Immature natural killer cell (primary cell): ENCODE data around the gene MAN2B2. TPM values are rescaled to one million over a fixed set of nuclear protein-coding genes. Genes with fewer than 3 reads are reported as not detected.

Source experiments
- DNase-seq, 3 donors: peaks; one replicate each; pipeline ENCODE4 v3.0.0; 2022; ENCODE audit warnings: mixed read lengths in 1 of 3
- H3K27ac Mint-ChIP-seq, 6 donors: one replicate each; pipeline ENCODE4 v1.8.0; 2020; ENCODE audit warnings: mixed read lengths in 6 of 6, mild to moderate bottlenecking in 5 of 6, inconsistent platforms in 4 of 6, moderate library complexity in 3 of 6
- H3K27me3 Mint-ChIP-seq, 3 donors: one replicate each; pipeline ENCODE4 v1.8.0; 2020 to 2021; ENCODE audit warnings: low read depth in 3 of 3, mild to moderate bottlenecking in 3 of 3, mixed read lengths in 3 of 3, moderate library complexity in 3 of 3, inconsistent platforms in 1 of 3
- H3K36me3 Mint-ChIP-seq, 3 donors: one replicate each; pipeline ENCODE4 v1.8.0; 2020; ENCODE audit warnings: mixed read lengths in 3 of 3, inconsistent platforms in 2 of 3, mild to moderate bottlenecking in 2 of 3
- H3K4me1 Mint-ChIP-seq, 2 donors: one replicate each; pipeline ENCODE4 v1.8.0; 2020; ENCODE audit warnings: inconsistent platforms in 2 of 2, mild to moderate bottlenecking in 2 of 2, mixed read lengths in 2 of 2, moderate library complexity in 1 of 2
- H3K4me3 Mint-ChIP-seq, 5 donors: one replicate each; pipeline ENCODE4 v1.8.0; 2020; ENCODE audit warnings: mild to moderate bottlenecking in 5 of 5, mixed read lengths in 5 of 5, inconsistent platforms in 3 of 5, moderate library complexity in 3 of 5
- H3K9me3 Mint-ChIP-seq, 6 donors: one replicate each; pipeline ENCODE4 v1.8.0; 2020; ENCODE audit warnings: mild to moderate bottlenecking in 6 of 6, mixed read lengths in 6 of 6, inconsistent platforms in 4 of 6, moderate library complexity in 3 of 6
- polyA plus RNA-seq, 3 donors: library from polyadenylated mRNA; unstranded; fragments of 300-500 nt; fragmentation: Illumina TruSeq; gene quantifications; one replicate each; pipeline ENCODE4 v1.2.3, GENCODE V29; 2021

Gene MAN2B2
- polyA plus RNA-seq, 3 donors from 2014 or later = 12.9 to 34.9 (median 15.3) TPM

- no peak overlapping the region for H3K27ac Mint-ChIP-seq
- H3K36me3 Mint-ChIP-seq = no peaks in the 10 kb centered on the region
- H3K9me3 Mint-ChIP-seq = peaks cover 0 to 2% (median 0%) of the 10 kb centered on the region in 6 donors
- no peak overlapping the region for H3K4me3 Mint-ChIP-seq
- DNase-seq = no peak
- H3K4me1 Mint-ChIP-seq = no peaks in the 10 kb centered on the region
- peaks cover 0 to 5% (median 0%) of the 10 kb centered on the region in 3 donors for H3K27me3 Mint-ChIP-seq
Measured at GRCh38 chr4:6535329-6535692, 39.7 kb upstream of the MAN2B2 start.

GRCh38 chr4:6535706-6536105 is 39.3 kb upstream of the MAN2B2 start:
- peaks cover 0 to 9% (median 0%) of the 10 kb centered on the region in 3 donors for H3K27me3 Mint-ChIP-seq
- no peak overlapping the region for H3K27ac Mint-ChIP-seq
- H3K9me3 Mint-ChIP-seq = peaks cover 0 to 5% (median 0%) of the 10 kb centered on the region in 6 donors
- no peaks in the 10 kb centered on the region for H3K4me1 Mint-ChIP-seq
- H3K4me3 Mint-ChIP-seq = no peak overlapping the region
- no peak for DNase-seq
- no peaks in the 10 kb centered on the region for H3K36me3 Mint-ChIP-seq

GRCh38 chr4:6538111-6538510 is 36.9 kb upstream of the MAN2B2 start:
- no peak for DNase-seq
- Mint-ChIP-seq H3K36me3 (no peaks in the 10 kb centered on the region), H3K4me3 (no peak overlapping the region), H3K27me3 (peaks cover 0 to 10% (median 2%) of the 10 kb centered on the region in 3 donors), H3K9me3 (peaks cover 0 to 5% (median 0%) of the 10 kb centered on the region in 6 donors), H3K4me1 (no peaks in the 10 kb centered on the region), H3K27ac (no peak overlapping the region)

- Mint-ChIP-seq H3K27me3 (peaks cover 0 to 10% (median 2%) of the 10 kb centered on the region in 3 donors), H3K4me1 (no peaks in the 10 kb centered on the region), H3K4me3 (no peak overlapping the region), H3K27ac (no peak overlapping the region), H3K36me3 (no peaks in the 10 kb centered on the region), H3K9me3 (peaks cover 0 to 5% (median 0%) of the 10 kb centered on the region in 6 donors)
- DNase-seq = no peak
Measured at GRCh38 chr4:6538575-6538974, 36.4 kb upstream of the MAN2B2 start.

- H3K27me3 Mint-ChIP-seq = peaks cover under 1 to 10% (median 2%) of the 10 kb centered on the region in 3 donors
- H3K9me3 Mint-ChIP-seq = peaks cover 0 to 5% (median 0%) of the 10 kb centered on the region in 6 donors
- DNase-seq = no peak
- no peaks in the 10 kb centered on the region for H3K4me1 Mint-ChIP-seq
- no peak overlapping the region for H3K27ac Mint-ChIP-seq
- H3K36me3 Mint-ChIP-seq = no peaks in the 10 kb centered on the region
- no peak overlapping the region for H3K4me3 Mint-ChIP-seq
Measured at GRCh38 chr4:6539009-6539764, 35.8 kb upstream of the MAN2B2 start.

- Mint-ChIP-seq H3K36me3 (no peaks in the 10 kb centered on the region), H3K27me3 (peaks cover 2 to 17% (median 2%) of the 10 kb centered on the region in 3 donors), H3K4me1 (no peaks in the 10 kb centered on the region)
Measured at GRCh38 chr4:6540879-6541278, 34.1 kb upstream of the MAN2B2 start.

GRCh38 chr4:6541789-6542188 is 33.2 kb upstream of the MAN2B2 start:
- no peaks in the 10 kb centered on the region for H3K4me1 Mint-ChIP-seq
- H3K27ac Mint-ChIP-seq = no peak overlapping the region
- H3K36me3 Mint-ChIP-seq = no peaks in the 10 kb centered on the region
- no peak overlapping the region for H3K4me3 Mint-ChIP-seq
- DNase-seq = no peak
- H3K9me3 Mint-ChIP-seq = peaks cover 0 to 5% (median 0%) of the 10 kb centered on the region in 6 donors
- H3K27me3 Mint-ChIP-seq = peaks cover 2 to 20% (median 3%) of the 10 kb centered on the region in 3 donors

More at GRCh38 chr4:6540879-6541278, 34.1 kb upstream of the MAN2B2 start:
- Mint-ChIP-seq H3K9me3 (peaks cover 0 to 5% (median 0%) of the 10 kb centered on the region in 6 donors), H3K27ac (no peak overlapping the region), H3K4me3 (no peak overlapping the region)
- DNase-seq = no peak

GRCh38 chr4:6542951-6543350 is 32.0 kb upstream of the MAN2B2 start:
- Mint-ChIP-seq H3K4me1 (no peaks in the 10 kb centered on the region), H3K36me3 (no peaks in the 10 kb centered on the region), H3K27me3 (peaks cover 3 to 18% (median 6%) of the 10 kb centered on the region in 3 donors), H3K4me3 (no peak overlapping the region), H3K9me3 (peaks cover 0 to 5% (median 0%) of the 10 kb centered on the region in 6 donors), H3K27ac (no peak overlapping the region)
- no peak for DNase-seq

GRCh38 chr4:6546091-6546490 is 28.9 kb upstream of the MAN2B2 start:
- no peak overlapping the region for H3K4me3 Mint-ChIP-seq
- H3K27ac Mint-ChIP-seq = no peak overlapping the region
- DNase-seq = no peak
- peaks cover 0 to 3% (median 0%) of the 10 kb centered on the region in 6 donors for H3K9me3 Mint-ChIP-seq
- no peaks in the 10 kb centered on the region for H3K4me1 Mint-ChIP-seq
- no peaks in the 10 kb centered on the region for H3K36me3 Mint-ChIP-seq
- H3K27me3 Mint-ChIP-seq = peaks cover 6 to 19% (median 11%) of the 10 kb centered on the region in 3 donors

- Mint-ChIP-seq H3K27ac (no peak overlapping the region), H3K4me3 (no peak overlapping the region), H3K27me3 (peaks cover 6 to 26% (median 11%) of the 10 kb centered on the region in 3 donors), H3K4me1 (no peaks in the 10 kb centered on the region), H3K36me3 (no peaks in the 10 kb centered on the region), H3K9me3 (peaks cover 0 to 3% (median 0%) of the 10 kb centered on the region in 6 donors)
- peak; percentile 27 to 59 (median 49) for DNase-seq
Measured at GRCh38 chr4:6546681-6547447, 28.1 kb upstream of the MAN2B2 start.

GRCh38 chr4:6548201-6548881 is 26.6 kb upstream of the MAN2B2 start:
- no peaks in the 10 kb centered on the region for H3K4me1 Mint-ChIP-seq
- DNase-seq = no peak
- no peaks in the 10 kb centered on the region for H3K36me3 Mint-ChIP-seq
- no peak overlapping the region for H3K27ac Mint-ChIP-seq
- peaks cover 0 to 3% (median 0%) of the 10 kb centered on the region in 6 donors for H3K9me3 Mint-ChIP-seq
- no peak overlapping the region for H3K4me3 Mint-ChIP-seq
- H3K27me3 Mint-ChIP-seq = peaks cover 6 to 31% (median 12%) of the 10 kb centered on the region in 3 donors

- no peak for DNase-seq
- Mint-ChIP-seq H3K36me3 (no peaks in the 10 kb centered on the region), H3K9me3 (peaks cover 0 to 3% (median 0%) of the 10 kb centered on the region in 6 donors), H3K27me3 (peaks cover 7 to 31% (median 12%) of the 10 kb centered on the region in 3 donors), H3K4me1 (no peaks in the 10 kb centered on the region), H3K27ac (no peak overlapping the region), H3K4me3 (no peak overlapping the region)
Measured at GRCh38 chr4:6548882-6549230, 26.1 kb upstream of the MAN2B2 start.

GRCh38 chr4:6549445-6549844 is 25.5 kb upstream of the MAN2B2 start:
- no peaks in the 10 kb centered on the region for H3K4me1 Mint-ChIP-seq
- DNase-seq = no peak
- H3K27ac Mint-ChIP-seq = no peak overlapping the region
- H3K36me3 Mint-ChIP-seq = no peaks in the 10 kb centered on the region
- H3K4me3 Mint-ChIP-seq = no peak overlapping the region
- H3K27me3 Mint-ChIP-seq = peaks cover 7 to 30% (median 12%) of the 10 kb centered on the region in 3 donors
- peaks cover 0 to 3% (median 0%) of the 10 kb centered on the region in 6 donors for H3K9me3 Mint-ChIP-seq
